ENCODE data around the gene SPIRE1.

SPIRE1 gene

DNA sequence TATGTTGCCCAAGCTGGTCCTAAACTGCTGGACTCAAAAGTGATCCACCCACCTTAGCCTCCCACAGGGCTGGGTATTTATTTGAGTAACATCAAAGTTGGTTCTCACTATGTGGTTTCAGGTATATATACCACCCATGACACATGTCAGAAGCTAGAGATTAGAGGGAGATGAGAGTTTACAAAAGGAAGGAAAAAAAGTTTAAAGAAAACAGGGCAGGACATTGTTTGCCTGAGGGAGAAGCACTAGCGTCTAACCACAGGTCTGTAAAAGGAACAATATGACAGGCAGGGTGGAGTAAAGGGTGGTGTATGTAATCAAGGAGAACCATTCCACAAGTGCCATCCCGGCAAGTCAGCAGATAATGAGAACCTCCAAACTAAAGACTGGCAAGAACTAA lies 36.1 kb upstream of the SPIRE1 start:
- DNase-seq (ENCODE audit: low read depth) = no peak
- no peak overlapping the region for H3K4me3 ChIP-seq (ENCODE audit: low read depth, low read length)
- TF ChIP-seq, protein P1, sequence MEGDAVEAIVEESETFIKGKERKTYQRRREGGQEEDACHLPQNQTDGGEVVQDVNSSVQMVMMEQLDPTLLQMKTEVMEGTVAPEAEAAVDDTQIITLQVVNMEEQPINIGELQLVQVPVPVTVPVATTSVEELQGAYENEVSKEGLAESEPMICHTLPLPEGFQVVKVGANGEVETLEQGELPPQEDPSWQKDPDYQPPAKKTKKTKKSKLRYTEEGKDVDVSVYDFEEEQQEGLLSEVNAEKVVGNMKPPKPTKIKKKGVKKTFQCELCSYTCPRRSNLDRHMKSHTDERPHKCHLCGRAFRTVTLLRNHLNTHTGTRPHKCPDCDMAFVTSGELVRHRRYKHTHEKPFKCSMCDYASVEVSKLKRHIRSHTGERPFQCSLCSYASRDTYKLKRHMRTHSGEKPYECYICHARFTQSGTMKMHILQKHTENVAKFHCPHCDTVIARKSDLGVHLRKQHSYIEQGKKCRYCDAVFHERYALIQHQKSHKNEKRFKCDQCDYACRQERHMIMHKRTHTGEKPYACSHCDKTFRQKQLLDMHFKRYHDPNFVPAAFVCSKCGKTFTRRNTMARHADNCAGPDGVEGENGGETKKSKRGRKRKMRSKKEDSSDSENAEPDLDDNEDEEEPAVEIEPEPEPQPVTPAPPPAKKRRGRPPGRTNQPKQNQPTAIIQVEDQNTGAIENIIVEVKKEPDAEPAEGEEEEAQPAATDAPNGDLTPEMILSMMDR (conservative IDR thresholded peaks at IDR 0.05; ENCODE audit: low read depth, low read length) = no peak

DNA sequence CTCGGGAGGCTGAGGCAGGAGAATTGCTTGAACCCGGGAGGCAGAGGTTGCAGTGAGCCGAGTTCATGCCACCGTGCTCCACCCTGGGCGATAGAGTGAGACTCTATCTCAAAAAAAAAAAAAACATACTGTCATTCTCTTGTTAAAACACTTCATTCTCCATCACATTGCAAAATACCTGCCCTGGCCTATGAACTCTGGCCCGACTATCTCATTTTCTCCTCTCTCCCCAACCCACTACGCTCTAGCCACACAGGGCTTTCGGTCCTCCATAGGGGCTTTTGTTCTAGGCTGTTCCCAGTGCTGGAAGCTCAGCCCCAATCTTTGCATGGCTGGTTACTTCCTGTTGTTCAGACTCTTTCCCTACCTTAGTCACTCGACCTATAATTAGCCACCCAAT lies 34.3 kb upstream of the SPIRE1 start:
- H3K4me3 ChIP-seq (ENCODE audit: low read depth, low read length) = no peak overlapping the region
- TF ChIP-seq, protein P1 (conservative IDR thresholded peaks at IDR 0.05; ENCODE audit: low read depth, low read length) = no peak
- no peak for DNase-seq (ENCODE audit: low read depth)

DNA sequence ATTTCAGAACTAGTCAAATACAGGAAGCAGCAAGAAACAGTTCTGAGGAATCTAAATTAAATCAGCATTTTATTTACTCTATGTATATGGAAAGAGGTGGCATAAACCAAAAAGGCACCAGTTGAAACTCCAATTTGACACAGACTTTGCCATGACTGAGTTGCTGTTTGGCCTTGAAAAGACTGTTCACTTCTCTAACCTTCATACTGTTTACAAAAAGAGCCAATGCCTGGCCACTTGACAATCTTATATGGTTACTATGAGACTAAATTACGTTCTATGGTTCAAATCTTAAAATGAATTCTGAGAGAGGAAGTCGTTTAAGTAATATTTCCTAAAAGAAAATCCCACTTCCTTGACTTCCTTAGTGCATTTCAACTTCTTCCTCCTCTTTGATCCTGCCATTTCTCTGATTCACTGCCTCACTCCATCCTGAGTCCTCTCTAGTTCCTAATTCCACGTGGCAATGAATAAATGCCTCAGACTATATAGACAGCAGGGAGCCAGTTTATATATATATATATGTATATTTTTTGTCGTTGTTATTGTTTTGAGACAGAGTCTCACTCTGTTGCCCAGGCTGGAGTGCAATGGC lies 31.4 kb upstream of the SPIRE1 start:
- no peak for DNase-seq (ENCODE audit: low read depth)
- no peak overlapping the region for H3K4me3 ChIP-seq (ENCODE audit: low read depth, low read length)

DNA sequence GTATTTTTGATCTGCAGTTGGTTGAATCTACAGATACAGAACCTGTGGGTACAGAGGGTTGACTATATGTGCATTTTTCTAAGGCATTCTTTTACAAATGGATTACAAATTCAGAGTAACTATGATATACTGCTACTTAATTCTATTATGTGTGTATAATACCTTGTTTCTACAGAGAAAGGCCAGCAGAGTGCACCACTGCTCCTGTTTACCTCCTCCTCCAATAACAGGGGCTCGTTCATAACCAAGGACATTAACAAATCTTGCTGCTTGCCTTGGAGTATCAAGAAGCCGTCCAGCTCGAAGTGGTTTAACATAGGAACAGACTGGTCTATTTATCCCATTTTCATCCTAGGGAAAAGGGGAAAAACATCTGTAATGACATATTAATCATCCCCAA lies 28.2 kb upstream of the SPIRE1 start:
- no peak overlapping the region for H3K4me3 ChIP-seq (ENCODE audit: low read depth, low read length)
- DNase-seq (ENCODE audit: low read depth) = peak; percentile 72
- TF ChIP-seq, protein P1 (conservative IDR thresholded peaks at IDR 0.05; ENCODE audit: low read depth, low read length) = peak; percentile 48

More for the DNA sequence above, 31.4 kb upstream of the SPIRE1 start:
- TF ChIP-seq, protein P1 (conservative IDR thresholded peaks at IDR 0.05; ENCODE audit: low read depth, low read length) = no peak

DNA sequence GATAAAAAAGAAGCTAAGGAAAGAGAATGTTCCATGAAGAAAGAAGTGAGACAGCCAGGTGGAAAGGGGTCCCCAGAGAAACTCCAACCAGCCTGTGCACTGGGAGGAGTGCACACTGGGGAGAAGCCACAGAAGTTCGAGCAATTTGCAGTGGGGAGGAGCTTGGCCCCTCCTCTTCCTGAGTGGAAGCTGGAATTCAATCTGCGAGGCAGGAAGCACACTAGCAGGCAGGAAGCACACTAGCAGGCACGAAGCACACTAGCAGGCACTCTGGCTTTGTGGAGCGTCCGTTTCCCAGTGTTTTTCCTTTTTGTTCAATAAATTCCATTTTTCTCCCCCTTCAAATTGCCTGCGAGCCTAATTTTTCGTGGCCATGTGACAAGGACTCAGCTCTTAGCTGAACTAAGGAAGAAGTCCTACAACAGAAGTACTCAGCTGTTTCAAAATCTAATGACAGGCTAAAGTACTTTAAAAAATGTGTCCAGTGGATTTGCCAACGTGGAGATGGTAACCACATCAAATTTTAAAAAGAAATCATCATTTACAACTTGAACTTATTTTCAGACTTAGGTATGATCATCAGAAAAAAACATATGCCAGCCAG lies 21.4 kb upstream of the SPIRE1 start:
- peak; percentile 75 for DNase-seq (ENCODE audit: low read depth)
- TF ChIP-seq, protein P1 (conservative IDR thresholded peaks at IDR 0.05; ENCODE audit: low read depth, low read length) = no peak
- peak overlapping the region; percentile 37 for H3K4me3 ChIP-seq (ENCODE audit: low read depth, low read length)

DNA sequence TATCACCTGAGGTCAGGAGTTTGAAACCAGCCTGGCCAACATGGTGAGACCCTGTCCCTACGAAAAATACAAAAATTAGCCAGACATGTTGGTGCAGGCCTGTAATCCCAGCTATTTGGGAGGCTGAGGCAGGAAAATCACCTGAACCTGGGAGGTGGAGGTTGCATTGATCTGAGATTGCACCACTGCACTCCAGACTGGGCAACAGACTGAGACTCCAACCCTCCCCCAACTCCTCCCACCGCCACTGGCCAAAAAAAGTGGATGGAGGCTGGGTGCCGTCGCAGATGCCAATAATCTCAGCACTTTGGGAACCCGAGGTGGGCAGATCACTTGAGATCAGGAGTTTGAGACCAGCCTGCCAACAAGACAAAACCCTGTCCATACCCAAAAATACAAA lies 10.1 kb upstream of the SPIRE1 start:
- no peak overlapping the region for H3K4me3 ChIP-seq (ENCODE audit: low read depth, low read length)
- DNase-seq (ENCODE audit: low read depth) = no peak
- TF ChIP-seq, protein P1 (conservative IDR thresholded peaks at IDR 0.05; ENCODE audit: low read depth, low read length) = no peak

Measured in choroid plexus epithelial cell (primary cell).